Calu3 (cell line): ENCODE measurements around the gene USF2. TPM values are rescaled to one million over a fixed set of nuclear protein-coding genes. Genes with fewer than 3 reads are reported as not detected.

Experiments used
- BruUV-seq: library from RNA; stranded (reverse); fragments of 400-500 nt; replicated peaks from 2 replicates; lab custom pipeline; 2021; lab: Mats Ljungman, UMichigan
- CTCF ChIA-PET: fragments of 300-600 bp; sonication (Branson Sonifier 250); formaldehyde crosslinking; loops from one replicate; lab custom pipeline; 2022; ENCODE audit warnings: antibody characterized with exemption; lab: Charles Lee
- DNase-seq: peaks from one replicate; pipeline ENCODE4 v3.0.0; 2022
- H3K27ac Mint-ChIP-seq: one replicate; pipeline ENCODE4 v1.8.0; 2022; ENCODE audit warnings: mixed read lengths; ENCODE audit not compliant: unreplicated experiment
- H3K27me3 Mint-ChIP-seq: one replicate; pipeline ENCODE4 v1.8.0; 2022; ENCODE audit warnings: mixed read lengths; ENCODE audit not compliant: unreplicated experiment
- H3K36me3 Mint-ChIP-seq: one replicate; pipeline ENCODE4 v1.8.0; 2022; ENCODE audit warnings: mild to moderate bottlenecking, moderate library complexity, mixed read lengths; ENCODE audit not compliant: insufficient read depth, unreplicated experiment
- H3K4me1 Mint-ChIP-seq: one replicate; pipeline ENCODE4 v1.8.0; 2022; ENCODE audit warnings: mild to moderate bottlenecking, low read depth, mixed read lengths; ENCODE audit not compliant: unreplicated experiment
- H3K4me3 Mint-ChIP-seq: one replicate; pipeline ENCODE4 v1.8.0; 2022; ENCODE audit warnings: mild to moderate bottlenecking, low read depth, moderate library complexity, mixed read lengths; ENCODE audit not compliant: unreplicated experiment
- H3K9me3 Mint-ChIP-seq: one replicate; pipeline ENCODE4 v1.8.0; 2022; ENCODE audit warnings: low read depth, mixed read lengths; ENCODE audit not compliant: unreplicated experiment
- intact Hi-C: fragments of 100-400 bp; cut with micrococcal nuclease; formaldehyde crosslinking; loops from one replicate; pipeline ENCODE4 v1.10.0; 2022; ENCODE audit not compliant: unreplicated experiment
- total RNA-seq: library from RNA; stranded (reverse); gene quantifications from 2 replicates; pipeline ENCODE4 v1.2.3, GENCODE V29; 2022
- TF ChIP-seq, protein P1 (sequence below): fragments of 200-600 bp; IDR thresholded peaks from one replicate; pipeline ENCODE4 v1.8.0; 2022; ENCODE audit warnings: antibody characterized with exemption; ENCODE audit not compliant: unreplicated experiment

Gene USF2
- total RNA-seq, 1 experiment from 2014 or later: 127 TPM

DNA sequence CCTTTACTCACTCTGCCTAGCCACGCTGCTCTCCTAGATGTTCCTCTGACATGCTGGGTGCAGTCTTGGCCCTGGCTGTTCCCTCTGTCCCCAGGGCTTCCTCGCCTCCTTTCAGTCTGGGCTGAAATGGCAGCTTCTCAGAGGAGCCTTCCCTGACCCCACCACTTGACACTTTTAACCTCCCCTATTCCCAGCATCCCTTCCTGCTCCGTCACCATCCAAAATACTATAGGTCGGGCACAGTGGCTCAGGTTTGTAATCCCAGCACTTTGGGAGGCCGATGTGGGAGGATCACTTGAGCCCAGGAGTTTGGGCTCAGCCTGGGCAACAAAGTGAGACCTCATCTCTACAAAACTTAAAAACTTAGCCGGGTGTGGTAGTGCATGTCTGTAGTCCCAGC is 42.8 kb upstream of the USF2 start:
- H3K4me3 Mint-ChIP-seq: no peak overlapping the region
- no peak overlapping the region for H3K27ac Mint-ChIP-seq
- TF ChIP-seq, protein P1, sequence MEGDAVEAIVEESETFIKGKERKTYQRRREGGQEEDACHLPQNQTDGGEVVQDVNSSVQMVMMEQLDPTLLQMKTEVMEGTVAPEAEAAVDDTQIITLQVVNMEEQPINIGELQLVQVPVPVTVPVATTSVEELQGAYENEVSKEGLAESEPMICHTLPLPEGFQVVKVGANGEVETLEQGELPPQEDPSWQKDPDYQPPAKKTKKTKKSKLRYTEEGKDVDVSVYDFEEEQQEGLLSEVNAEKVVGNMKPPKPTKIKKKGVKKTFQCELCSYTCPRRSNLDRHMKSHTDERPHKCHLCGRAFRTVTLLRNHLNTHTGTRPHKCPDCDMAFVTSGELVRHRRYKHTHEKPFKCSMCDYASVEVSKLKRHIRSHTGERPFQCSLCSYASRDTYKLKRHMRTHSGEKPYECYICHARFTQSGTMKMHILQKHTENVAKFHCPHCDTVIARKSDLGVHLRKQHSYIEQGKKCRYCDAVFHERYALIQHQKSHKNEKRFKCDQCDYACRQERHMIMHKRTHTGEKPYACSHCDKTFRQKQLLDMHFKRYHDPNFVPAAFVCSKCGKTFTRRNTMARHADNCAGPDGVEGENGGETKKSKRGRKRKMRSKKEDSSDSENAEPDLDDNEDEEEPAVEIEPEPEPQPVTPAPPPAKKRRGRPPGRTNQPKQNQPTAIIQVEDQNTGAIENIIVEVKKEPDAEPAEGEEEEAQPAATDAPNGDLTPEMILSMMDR: no peak
- H3K27me3 Mint-ChIP-seq: no peaks in the 10 kb centered on the region
- H3K9me3 Mint-ChIP-seq: no peaks in the 10 kb centered on the region
- H3K4me1 Mint-ChIP-seq: peaks cover 1% of the 10 kb centered on the region
- DNase-seq: no peak
- H3K36me3 Mint-ChIP-seq: no peaks in the 10 kb centered on the region
- no TSS peak for BruUV-seq
- intact Hi-C loops: no loop called here
- CTCF ChIA-PET: interaction anchor here (0.8 kb wide), 1 partner anchor 159 kb away, joined by 5 read pairs; no protein-coding TSS in a partner anchor

DNA sequence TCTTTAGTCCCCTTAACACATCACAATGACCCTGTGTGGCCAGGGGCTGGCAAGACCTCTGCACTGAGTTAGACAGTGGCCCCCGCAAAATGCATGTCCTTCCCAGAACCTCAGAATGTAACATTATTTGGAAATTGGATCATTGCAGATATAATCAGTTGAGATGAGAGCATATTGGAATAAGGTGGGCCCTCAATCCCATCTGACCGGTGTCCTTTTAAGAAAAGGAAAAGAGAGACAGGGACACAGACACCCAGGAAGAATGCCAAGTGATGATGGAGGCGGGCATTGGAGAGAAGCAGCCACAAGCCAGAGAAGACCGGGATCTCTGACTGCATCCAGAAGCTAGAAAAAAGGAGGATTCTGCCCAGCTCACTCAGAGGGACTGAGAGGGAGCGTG is 42.0 kb upstream of the USF2 start:
- CTCF ChIA-PET: no interaction called here
- Mint-ChIP-seq H3K27ac (no peak overlapping the region), H3K36me3 (no peaks in the 10 kb centered on the region), H3K4me1 (no peaks in the 10 kb centered on the region), H3K27me3 (no peaks in the 10 kb centered on the region), H3K4me3 (no peak overlapping the region), H3K9me3 (no peaks in the 10 kb centered on the region)
- TF ChIP-seq, protein P1: no peak
- BruUV-seq: no TSS peak
- intact Hi-C loops: no loop called here
- DNase-seq: no peak

DNA sequence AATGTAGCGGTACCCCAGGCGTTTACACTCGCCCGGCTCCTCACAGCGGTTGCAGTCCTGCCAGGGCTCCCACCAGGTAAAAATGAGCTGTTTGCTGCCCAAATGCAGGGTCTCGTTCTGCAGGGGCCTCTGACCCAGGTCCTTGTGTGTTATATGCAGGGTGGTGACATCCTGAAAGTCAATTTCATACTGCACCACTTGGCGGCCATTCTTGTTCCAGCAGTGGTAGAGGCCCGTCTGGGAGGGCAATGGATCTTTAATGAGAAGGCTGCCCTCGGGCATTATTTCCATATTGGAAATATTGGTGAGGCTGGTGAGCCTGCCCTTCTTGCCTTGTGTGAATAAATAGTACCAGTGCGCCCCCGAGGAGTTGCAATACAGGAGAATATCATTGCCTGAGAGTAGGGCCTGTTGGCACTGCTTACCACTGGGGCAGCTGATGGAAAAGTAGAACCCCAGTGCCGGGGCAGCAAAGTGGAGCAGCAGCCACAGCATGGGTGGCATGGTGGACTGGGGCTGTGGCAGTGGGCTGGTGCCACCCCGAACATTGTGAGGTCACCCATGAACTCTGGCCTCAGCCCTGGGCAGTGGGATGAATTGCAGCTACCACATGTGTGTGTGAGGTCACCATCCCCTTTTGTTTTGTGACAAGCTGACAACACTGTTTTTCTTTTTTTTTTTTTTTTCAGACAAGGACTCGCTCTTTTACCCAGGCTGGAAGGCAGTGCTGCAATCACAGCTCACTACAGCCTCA is 40.4 kb upstream of the USF2 start, which contains the start of gene FAM187B:
TSS of gene FAM187B (minus strand) at position 563 of the 754 bp plus-strand sequence. CDS start at position 504, 59 bp downstream.
- CTCF ChIA-PET: no interaction called here
- Mint-ChIP-seq H3K9me3 (no peaks in the 10 kb centered on the region), H3K27me3 (no peaks in the 10 kb centered on the region), H3K36me3 (no peaks in the 10 kb centered on the region), H3K4me1 (no peaks in the 10 kb centered on the region), H3K4me3 (no peak within 1 kb of the TSS), H3K27ac (no peak within 1 kb of the TSS)
- no TSS peak for BruUV-seq
- intact Hi-C loops: no loop called here
- TF ChIP-seq, protein P1: no peak
- DNase-seq: no peak

DNA sequence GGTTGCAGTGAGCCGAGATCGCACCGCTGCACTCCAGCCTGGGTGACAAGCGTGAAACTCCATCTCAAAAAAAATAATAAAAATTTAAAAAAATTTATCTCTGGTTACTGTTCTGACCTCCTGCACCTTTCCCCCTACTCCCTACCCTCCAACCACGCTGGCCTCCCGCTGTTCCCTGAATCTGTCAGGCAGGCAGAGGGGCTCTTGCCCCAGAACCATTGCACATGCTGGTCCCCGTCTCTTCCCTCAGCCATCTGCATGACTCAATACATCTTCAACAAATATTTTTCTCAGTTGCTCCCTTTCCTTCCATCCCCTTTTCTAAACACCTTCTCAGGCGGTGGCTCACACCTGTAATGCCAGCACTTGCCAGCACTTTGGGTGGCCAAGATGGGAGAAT is 39.2 kb upstream of the USF2 start:
- Mint-ChIP-seq H3K36me3 (no peaks in the 10 kb centered on the region), H3K9me3 (no peaks in the 10 kb centered on the region), H3K27me3 (no peaks in the 10 kb centered on the region), H3K4me1 (no peaks in the 10 kb centered on the region), H3K27ac (no peak overlapping the region), H3K4me3 (no peak overlapping the region)
- CTCF ChIA-PET: no interaction called here
- DNase-seq: no peak
- TF ChIP-seq, protein P1: no peak
- intact Hi-C loops: no loop called here
- BruUV-seq: no TSS peak
